GM12878 (cell line): ENCODE measurements around the gene CFP. TPM values are rescaled to one million over a fixed set of nuclear protein-coding genes. Genes with fewer than 3 reads are reported as not detected.

Experiments
- ATF7 ChIP-seq: fragments of 450-650 bp; IDR thresholded peaks from 2 replicates; pipeline ENCODE4 v1.6.1; 2016; ENCODE audit warnings: low read depth, mild to moderate bottlenecking
- BCL11A ChIP-seq: IDR thresholded peaks from 2 replicates; pipeline ENCODE4 v1.6.1; 2011; ENCODE audit warnings: low read depth, low read length
- CBFB ChIP-seq: IDR thresholded peaks from 2 replicates; pipeline ENCODE4 v1.6.1; 2016; ENCODE audit warnings: antibody characterized with exemption, low read depth
- CREM ChIP-seq: IDR thresholded peaks from 2 replicates; pipeline ENCODE4 v1.6.1; 2014; ENCODE audit warnings: antibody characterized with exemption, low read depth
- DPF2 ChIP-seq: fragments of 450-650 bp; IDR thresholded peaks from 2 replicates; pipeline ENCODE4 v1.6.1; 2017; ENCODE audit warnings: mild to moderate bottlenecking
- EGR1 ChIP-seq, 2 experiments: IDR thresholded peaks; 1 replicate in 1 of 2; 2 replicates in 1 of 2; pipeline ENCODE4 v1.6.1; 2011 to 2012; ENCODE audit warnings: low read depth in 2 of 2, low read length in 2 of 2, borderline replicate concordance in 1 of 2, mild to moderate bottlenecking in 1 of 2, moderate library complexity in 1 of 2
- IRF4 ChIP-seq: IDR thresholded peaks from 2 replicates; pipeline ENCODE4 v1.6.1; 2011; ENCODE audit warnings: low read depth, low read length
- KLF5 ChIP-seq: fragments of 450-650 bp; IDR thresholded peaks from 2 replicates; pipeline ENCODE4 v1.6.1; 2014; ENCODE audit warnings: mild to moderate bottlenecking; ENCODE audit not compliant: partially characterized antibody
- MTA3 ChIP-seq: IDR thresholded peaks from 2 replicates; pipeline ENCODE4 v1.6.1; 2012; ENCODE audit warnings: low read length, inconsistent platforms, borderline replicate concordance
- NR2F1 ChIP-seq: fragments of 450-650 bp; conservative IDR thresholded peaks from 2 replicates; pipeline ENCODE4 v1.6.1; 2017; ENCODE audit warnings: mild to moderate bottlenecking
- PAX8 ChIP-seq: fragments of 450-650 bp; IDR thresholded peaks from 2 replicates; pipeline ENCODE4 v1.6.1; 2017; ENCODE audit warnings: mild to moderate bottlenecking, moderate library complexity
- RBBP5 ChIP-seq: fragments of 200-600 bp; sonication (generic); conservative IDR thresholded peaks from 2 replicates; pipeline ENCODE4 v1.6.1; 2016
- RCOR1 ChIP-seq: conservative IDR thresholded peaks from 2 replicates; pipeline ENCODE4 v1.6.1; 2012; ENCODE audit warnings: low read depth, low read length, improper control_type of control experiment
- SRF ChIP-seq, 2 experiments: IDR thresholded peaks; 2 replicates each; pipeline ENCODE4 v1.6.1; 2011; ENCODE audit warnings: low read depth in 2 of 2, low read length in 2 of 2, mild to moderate bottlenecking in 1 of 2, moderate library complexity in 1 of 2
- STAT1 ChIP-seq: fragments of 450-650 bp; conservative IDR thresholded peaks from 2 replicates; pipeline ENCODE4 v1.6.1; 2014; ENCODE audit warnings: antibody characterized with exemption, mild to moderate bottlenecking
- TBL1XR1 ChIP-seq: IDR thresholded peaks from 2 replicates; pipeline ENCODE4 v1.6.1; 2012; ENCODE audit warnings: low read depth, low read length, improper control_type of control experiment
- WRNIP1 ChIP-seq: IDR thresholded peaks from 2 replicates; pipeline ENCODE4 v1.6.1; 2011; ENCODE audit warnings: low read depth, low read length, improper control_type of control experiment, borderline replicate concordance
- ZNF384 ChIP-seq: IDR thresholded peaks from 2 replicates; pipeline ENCODE4 v1.6.1; 2012; ENCODE audit warnings: low read depth, mild to moderate bottlenecking, low read length, improper control_type of control experiment, borderline replicate concordance
- ZSCAN29 ChIP-seq: fragments of 450-650 bp; IDR thresholded peaks from 2 replicates; pipeline ENCODE4 v1.6.1; 2017; ENCODE audit warnings: mild to moderate bottlenecking, moderate library complexity
- polyA plus RNA-seq, 11 experiments: library from polyadenylated mRNA; depleted of rRNA in 4 of 11; unstranded in 6 of 11; stranded (reverse) in 5 of 11; fragments of >200 nt; fragmentation: Nextera tagmentation in 4 of 11; fragmentation: Illumina TruSeq in 1 of 11; extraction: Ambion mirVana in 4 of 11; extraction: Trizol in 1 of 11; gene quantifications; 1 replicate in 1 of 11; 2 replicates in 10 of 11; pipeline versions ENCODE4 v1.2.1 to v1.2.3, GENCODE V29; 2011 to 2016; ENCODE audit warnings: inconsistent platforms in 2 of 11, missing spikeins in 2 of 11, low read depth in 1 of 11
- total RNA-seq, 4 experiments: library from RNA; depleted of rRNA in 3 of 4; stranded (reverse); fragments of >200 nt in 3 of 4; fragmentation: Illumina TruSeq in 1 of 4; extraction: Trizol in 1 of 4; gene quantifications; 2 replicates each; pipeline versions ENCODE4 v1.2.1 to v1.2.3, GENCODE V29; 2013 to 2021
- TF ChIP-seq, protein P1 (sequence below): fragments of 450-650 bp; IDR thresholded peaks from 2 replicates; pipeline ENCODE4 v1.6.1; 2017; ENCODE audit warnings: borderline replicate concordance
- TF ChIP-seq, protein P2 (sequence below): fragments of 450-650 bp; IDR thresholded peaks from 2 replicates; pipeline ENCODE4 v1.6.1; 2014; ENCODE audit warnings: mild to moderate bottlenecking
- TF ChIP-seq, protein P3 (sequence below): fragments of 150-350 bp; IDR thresholded peaks from 2 replicates; pipeline ENCODE4 v1.6.1; 2014; ENCODE audit warnings: mild to moderate bottlenecking, low read depth, low read length
- TF ChIP-seq, protein P4 (sequence below): IDR thresholded peaks from 2 replicates; pipeline ENCODE4 v1.6.1; 2011; ENCODE audit warnings: mild to moderate bottlenecking, low read depth, low read length, moderate library complexity; ENCODE audit not compliant: insufficient replicate concordance
- TF ChIP-seq, protein P5 (sequence below): fragments of 450-650 bp; IDR thresholded peaks from 2 replicates; pipeline ENCODE4 v1.6.1; 2018; ENCODE audit warnings: borderline replicate concordance, mild to moderate bottlenecking; ENCODE audit not compliant: partially characterized antibody

The CFP gene
- total and polyA plus RNA-seq, 10 of the 15 experiments (the other 5 are each of a cell fraction or from before 2014, with no cell fraction given), result 0.72 to 10.1 (median 2.8) TPM

DNA sequence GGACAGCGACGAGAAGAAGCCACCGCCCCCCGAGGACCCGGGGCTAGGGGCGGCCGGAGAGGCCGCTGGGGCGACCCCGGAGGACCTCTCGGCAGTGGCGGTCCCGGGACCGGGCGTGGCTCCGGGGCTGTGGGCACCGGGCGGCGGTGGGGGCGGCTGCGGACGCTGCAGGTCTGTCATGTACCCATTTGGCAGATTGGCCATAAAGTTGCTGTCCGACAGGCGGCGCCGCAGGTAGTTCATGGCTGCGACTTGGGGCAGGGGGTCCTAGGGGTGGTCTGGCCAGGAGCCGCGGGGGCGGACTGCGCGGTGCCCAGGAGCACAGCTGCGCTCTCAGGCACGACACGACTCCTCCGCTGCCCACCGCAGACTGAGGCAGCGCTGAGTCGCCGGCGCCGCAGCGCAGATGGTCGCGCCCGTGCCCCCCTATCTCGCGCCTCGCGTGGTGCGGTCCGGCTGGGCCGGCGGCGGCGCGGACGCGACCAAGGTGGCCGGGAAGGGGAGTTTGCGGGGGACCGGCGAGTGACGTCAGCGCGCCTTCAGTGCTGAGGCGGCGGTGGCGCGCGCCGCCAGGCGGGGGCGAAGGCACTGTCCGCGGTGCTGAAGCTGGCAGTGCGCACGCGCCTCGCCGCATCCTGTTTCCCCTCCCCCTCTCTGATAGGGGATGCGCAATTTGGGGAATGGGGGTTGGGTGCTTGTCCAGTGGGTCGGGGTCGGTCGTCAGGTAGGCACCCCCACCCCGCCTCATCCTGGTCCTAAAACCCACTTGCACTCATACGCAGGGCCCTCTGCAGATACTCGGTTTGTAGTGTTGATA, 10.0 kb downstream of the CFP start, which contains the start of gene SYN1 (continued):
- TF ChIP-seq, protein P1, sequence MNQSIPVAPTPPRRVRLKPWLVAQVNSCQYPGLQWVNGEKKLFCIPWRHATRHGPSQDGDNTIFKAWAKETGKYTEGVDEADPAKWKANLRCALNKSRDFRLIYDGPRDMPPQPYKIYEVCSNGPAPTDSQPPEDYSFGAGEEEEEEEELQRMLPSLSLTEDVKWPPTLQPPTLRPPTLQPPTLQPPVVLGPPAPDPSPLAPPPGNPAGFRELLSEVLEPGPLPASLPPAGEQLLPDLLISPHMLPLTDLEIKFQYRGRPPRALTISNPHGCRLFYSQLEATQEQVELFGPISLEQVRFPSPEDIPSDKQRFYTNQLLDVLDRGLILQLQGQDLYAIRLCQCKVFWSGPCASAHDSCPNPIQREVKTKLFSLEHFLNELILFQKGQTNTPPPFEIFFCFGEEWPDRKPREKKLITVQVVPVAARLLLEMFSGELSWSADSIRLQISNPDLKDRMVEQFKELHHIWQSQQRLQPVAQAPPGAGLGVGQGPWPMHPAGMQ, result no peak
- TF ChIP-seq EGR1 (IDR thresholded peaks at IDR 0.05; ENCODE audit: borderline replicate concordance in 1 of 2, low read depth in 2 of 2, low read length in 2 of 2), result peak; percentile 65 to 95
- no peak for TF ChIP-seq WRNIP1
- TF ChIP-seq ZNF384, result no peak
- TF ChIP-seq CBFB, result no peak
- peak; percentile 85 for TF ChIP-seq CREM
- TF ChIP-seq, protein P2, sequence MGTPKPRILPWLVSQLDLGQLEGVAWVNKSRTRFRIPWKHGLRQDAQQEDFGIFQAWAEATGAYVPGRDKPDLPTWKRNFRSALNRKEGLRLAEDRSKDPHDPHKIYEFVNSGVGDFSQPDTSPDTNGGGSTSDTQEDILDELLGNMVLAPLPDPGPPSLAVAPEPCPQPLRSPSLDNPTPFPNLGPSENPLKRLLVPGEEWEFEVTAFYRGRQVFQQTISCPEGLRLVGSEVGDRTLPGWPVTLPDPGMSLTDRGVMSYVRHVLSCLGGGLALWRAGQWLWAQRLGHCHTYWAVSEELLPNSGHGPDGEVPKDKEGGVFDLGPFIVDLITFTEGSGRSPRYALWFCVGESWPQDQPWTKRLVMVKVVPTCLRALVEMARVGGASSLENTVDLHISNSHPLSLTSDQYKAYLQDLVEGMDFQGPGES, result no peak
- no peak for TF ChIP-seq ZSCAN29
- TF ChIP-seq, protein P3, sequence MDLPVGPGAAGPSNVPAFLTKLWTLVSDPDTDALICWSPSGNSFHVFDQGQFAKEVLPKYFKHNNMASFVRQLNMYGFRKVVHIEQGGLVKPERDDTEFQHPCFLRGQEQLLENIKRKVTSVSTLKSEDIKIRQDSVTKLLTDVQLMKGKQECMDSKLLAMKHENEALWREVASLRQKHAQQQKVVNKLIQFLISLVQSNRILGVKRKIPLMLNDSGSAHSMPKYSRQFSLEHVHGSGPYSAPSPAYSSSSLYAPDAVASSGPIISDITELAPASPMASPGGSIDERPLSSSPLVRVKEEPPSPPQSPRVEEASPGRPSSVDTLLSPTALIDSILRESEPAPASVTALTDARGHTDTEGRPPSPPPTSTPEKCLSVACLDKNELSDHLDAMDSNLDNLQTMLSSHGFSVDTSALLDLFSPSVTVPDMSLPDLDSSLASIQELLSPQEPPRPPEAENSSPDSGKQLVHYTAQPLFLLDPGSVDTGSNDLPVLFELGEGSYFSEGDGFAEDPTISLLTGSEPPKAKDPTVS, result no peak
- TF ChIP-seq TBL1XR1, result 0 out of 2 replicates have a peak, but pooled peaks have one; percentile 23
- TF ChIP-seq RBBP5, result no peak
- TF ChIP-seq NR2F1, result peak; percentile 55
- peak; percentile 45; the same call in 1 of the 2 replicates for TF ChIP-seq ATF7
- TF ChIP-seq KLF5, result peak; percentile 98
- no peak for TF ChIP-seq STAT1
- TF ChIP-seq SRF (IDR thresholded peaks at IDR 0.05; ENCODE audit: low read depth in 2 of 2, low read length in 2 of 2), result 0 out of 4 replicates have a peak, but pooled peaks of 1 of the 2 experiments have one; percentile 11
- peak; percentile 70; the same call in 1 of the 2 replicates for TF ChIP-seq RCOR1
- TF ChIP-seq, protein P4, sequence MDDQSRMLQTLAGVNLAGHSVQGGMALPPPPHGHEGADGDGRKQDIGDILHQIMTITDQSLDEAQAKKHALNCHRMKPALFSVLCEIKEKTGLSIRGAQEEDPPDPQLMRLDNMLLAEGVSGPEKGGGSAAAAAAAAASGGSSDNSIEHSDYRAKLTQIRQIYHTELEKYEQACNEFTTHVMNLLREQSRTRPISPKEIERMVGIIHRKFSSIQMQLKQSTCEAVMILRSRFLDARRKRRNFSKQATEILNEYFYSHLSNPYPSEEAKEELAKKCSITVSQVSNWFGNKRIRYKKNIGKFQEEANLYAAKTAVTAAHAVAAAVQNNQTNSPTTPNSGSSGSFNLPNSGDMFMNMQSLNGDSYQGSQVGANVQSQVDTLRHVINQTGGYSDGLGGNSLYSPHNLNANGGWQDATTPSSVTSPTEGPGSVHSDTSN, result no peak
- TF ChIP-seq, protein P5, sequence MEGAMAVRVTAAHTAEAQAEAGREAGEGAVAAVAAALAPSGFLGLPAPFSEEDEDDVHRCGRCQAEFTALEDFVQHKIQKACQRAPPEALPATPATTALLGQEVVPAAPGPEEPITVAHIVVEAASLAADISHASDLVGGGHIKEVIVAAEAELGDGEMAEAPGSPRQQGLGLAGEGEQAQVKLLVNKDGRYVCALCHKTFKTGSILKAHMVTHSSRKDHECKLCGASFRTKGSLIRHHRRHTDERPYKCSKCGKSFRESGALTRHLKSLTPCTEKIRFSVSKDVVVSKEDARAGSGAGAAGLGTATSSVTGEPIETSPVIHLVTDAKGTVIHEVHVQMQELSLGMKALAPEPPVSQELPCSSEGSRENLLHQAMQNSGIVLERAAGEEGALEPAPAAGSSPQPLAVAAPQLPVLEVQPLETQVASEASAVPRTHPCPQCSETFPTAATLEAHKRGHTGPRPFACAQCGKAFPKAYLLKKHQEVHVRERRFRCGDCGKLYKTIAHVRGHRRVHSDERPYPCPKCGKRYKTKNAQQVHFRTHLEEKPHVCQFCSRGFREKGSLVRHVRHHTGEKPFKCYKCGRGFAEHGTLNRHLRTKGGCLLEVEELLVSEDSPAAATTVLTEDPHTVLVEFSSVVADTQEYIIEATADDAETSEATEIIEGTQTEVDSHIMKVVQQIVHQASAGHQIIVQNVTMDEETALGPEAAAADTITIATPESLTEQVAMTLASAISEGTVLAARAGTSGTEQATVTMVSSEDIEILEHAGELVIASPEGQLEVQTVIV, result no peak
- no peak for TF ChIP-seq BCL11A
- no peak for TF ChIP-seq IRF4
- no peak for TF ChIP-seq MTA3
- TF ChIP-seq PAX8, result no peak
- peak; percentile 69; the same call in 1 of the 2 replicates for TF ChIP-seq DPF2
